Esophagus squamous epithelium (tissue), 4 donors: ENCODE data around the gene EPHA3.

ENCODE experiments used
- CTCF ChIP-seq, 6 experiments: fragments of 450-650 bp in 4 of 6; fragments of 200-600 bp in 2 of 6; sonication (generic) in 2 of 6; IDR thresholded peaks; one replicate each; pipeline ENCODE4 v1.5.1; 2016 to 2019; ENCODE audit warnings: antibody characterized with exemption in 6 of 6, mild to moderate bottlenecking in 4 of 6, moderate library complexity in 4 of 6
- POLR2A ChIP-seq, 4 donors: fragments of 450-650 bp; IDR thresholded peaks; one replicate each; pipeline ENCODE4 v1.6.1; 2017; ENCODE audit warnings: antibody characterized with exemption in 4 of 4, mild to moderate bottlenecking in 4 of 4, moderate library complexity in 3 of 4

- no peak for TF ChIP-seq CTCF (IDR thresholded peaks at IDR 0.05)
- no peak for TF ChIP-seq POLR2A (IDR thresholded peaks at IDR 0.05)
Measured at GRCh38 chr3:89363171-89363570, 255.8 kb downstream of the EPHA3 start.
